ENCODE measurements around the gene FADS6. TPM values are rescaled to one million over a fixed set of nuclear protein-coding genes. Genes with fewer than 3 reads are reported as not detected.

FADS6 gene
- total and polyA plus RNA-seq, 10 of the 15 experiments (the other 5 are each of a cell fraction or from before 2014, with no cell fraction given), result not detected

DNA sequence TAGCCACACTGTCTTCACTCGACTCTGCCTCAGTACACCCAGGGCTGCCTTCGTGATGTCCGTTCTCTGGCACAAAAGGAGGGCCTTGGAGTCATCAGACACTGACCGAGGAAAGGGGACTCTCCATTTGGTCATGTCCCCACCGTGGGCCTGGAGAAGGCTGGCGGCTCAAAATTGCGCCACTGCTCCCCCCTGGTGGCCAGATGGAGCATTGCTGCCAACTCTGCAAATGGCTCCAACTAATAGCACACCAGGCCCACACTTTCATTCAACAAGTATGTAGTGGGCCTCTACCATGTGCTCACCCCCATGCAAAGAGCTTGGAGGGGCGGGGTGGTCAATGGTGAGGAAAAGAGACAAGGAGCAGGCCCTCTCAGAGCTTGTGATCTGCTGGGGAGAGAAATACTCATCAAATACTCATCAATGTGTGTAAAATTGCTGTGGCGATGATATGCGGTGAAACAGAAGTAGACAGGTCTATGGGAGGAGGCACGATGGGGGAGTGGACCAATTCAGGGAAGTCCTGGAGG, 28.5 kb downstream of the FADS6 start:
- Histone ChIP-seq H3K36me3 (ENCODE audit: control insufficient read depth in 2 of 2, insufficient read depth in 2 of 2, low read length in 1 of 2) (no peaks in the 10 kb centered on the region; a peak in 3 of 4 replicates), H3K9me3 (replicated peaks; ENCODE audit: control insufficient read depth, insufficient read depth, low read length) (no peaks in the 10 kb centered on the region), H3K4me2 (ENCODE audit: control insufficient read depth, insufficient read depth) (no peak overlapping the region), H3K4me3 (no peak overlapping the region), H3K27me3 (replicated peaks in 1 of 2; ENCODE audit: control insufficient read depth in 2 of 2, insufficient read depth in 2 of 2, low read length in 1 of 2) (peaks cover 5 to 8% of the 10 kb centered on the region in 2 experiments), H2AFZ (ENCODE audit: control insufficient read depth, low read depth, low read length) (no peak overlapping the region), H3K79me2 (ENCODE audit: control insufficient read depth, insufficient read depth, low read length) (no peaks in the 10 kb centered on the region), H3K9ac (ENCODE audit: control insufficient read depth, insufficient read depth, low read length) (no peak overlapping the region), H3K27ac (ENCODE audit: control insufficient read depth, insufficient read depth) (no peak overlapping the region), H4K20me1 (ENCODE audit: control insufficient read depth, insufficient read depth) (no peaks in the 10 kb centered on the region), H3K4me1 (ENCODE audit: control insufficient read depth, insufficient read depth, low read length) (peaks cover 4% of the 10 kb centered on the region; the same call in 1 of the 2 replicates)
- no peak for TF ChIP-seq TAF1 (IDR thresholded peaks at IDR 0.05; ENCODE audit: borderline replicate concordance, low read depth, low read length)
- TF ChIP-seq ZNF207 (IDR thresholded peaks at IDR 0.05; ENCODE audit: borderline replicate concordance), result 0 out of 2 replicates have a peak, but pooled peaks have one; percentile 37
- peak; percentile 35 for TF ChIP-seq RELA (IDR thresholded peaks at IDR 0.05; ENCODE audit: borderline replicate concordance, partially characterized antibody)
- peak; percentile 86 for TF ChIP-seq SMC3 (IDR thresholded peaks at IDR 0.05; ENCODE audit: borderline replicate concordance, low read length)
- TF ChIP-seq RB1 (IDR thresholded peaks at IDR 0.05; ENCODE audit: borderline replicate concordance), result peak; percentile 48; the same call in 1 of the 2 replicates
- TF ChIP-seq, protein P1, sequence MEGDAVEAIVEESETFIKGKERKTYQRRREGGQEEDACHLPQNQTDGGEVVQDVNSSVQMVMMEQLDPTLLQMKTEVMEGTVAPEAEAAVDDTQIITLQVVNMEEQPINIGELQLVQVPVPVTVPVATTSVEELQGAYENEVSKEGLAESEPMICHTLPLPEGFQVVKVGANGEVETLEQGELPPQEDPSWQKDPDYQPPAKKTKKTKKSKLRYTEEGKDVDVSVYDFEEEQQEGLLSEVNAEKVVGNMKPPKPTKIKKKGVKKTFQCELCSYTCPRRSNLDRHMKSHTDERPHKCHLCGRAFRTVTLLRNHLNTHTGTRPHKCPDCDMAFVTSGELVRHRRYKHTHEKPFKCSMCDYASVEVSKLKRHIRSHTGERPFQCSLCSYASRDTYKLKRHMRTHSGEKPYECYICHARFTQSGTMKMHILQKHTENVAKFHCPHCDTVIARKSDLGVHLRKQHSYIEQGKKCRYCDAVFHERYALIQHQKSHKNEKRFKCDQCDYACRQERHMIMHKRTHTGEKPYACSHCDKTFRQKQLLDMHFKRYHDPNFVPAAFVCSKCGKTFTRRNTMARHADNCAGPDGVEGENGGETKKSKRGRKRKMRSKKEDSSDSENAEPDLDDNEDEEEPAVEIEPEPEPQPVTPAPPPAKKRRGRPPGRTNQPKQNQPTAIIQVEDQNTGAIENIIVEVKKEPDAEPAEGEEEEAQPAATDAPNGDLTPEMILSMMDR (IDR thresholded peaks at IDR 0.05 in 2 of 3, conservative IDR thresholded peaks at IDR 0.05 in 1 of 3; ENCODE audit: control insufficient read depth in 2 of 3, extremely low read depth in 1 of 3, insufficient read depth in 1 of 3, low read depth in 3 of 3, low read length in 3 of 3), result peak; percentile 91 to 98 (median 97)
- peak; percentile 79 for TF ChIP-seq YY1 (IDR thresholded peaks at IDR 0.05; ENCODE audit: low read depth, low read length)
- TF ChIP-seq RAD21 (IDR thresholded peaks at IDR 0.05; ENCODE audit: insufficient read depth, low read depth, low read length), result peak; percentile 71
- TF ChIP-seq FOXK2 (IDR thresholded peaks at IDR 0.05), result no peak
- TF ChIP-seq HDGF (IDR thresholded peaks at IDR 0.05), result 0 out of 2 replicates have a peak, but pooled peaks have one; percentile 54
- peak; percentile 76 for FAIRE-seq
- ATAC-seq, result peak; percentile 81
- BruUV-seq (replicated peaks), result no TSS peak
- RAD21 ChIA-PET (ENCODE audit: unreplicated experiment), result interaction anchor here (1.1 to 4.9 kb wide), 8 partner anchors 9 to 208 kb away, joined by 3 to 21 read pairs (median 10); no protein-coding TSS in a partner anchor
- WGBS (ENCODE audit: insufficient coverage, insufficient replicate concordance, low lambda C conversion rate, missing lambda C conversion rate), result 21% methylated on average over 11 of the region's 11 CpGs
- SMC1A ChIA-PET (ENCODE audit: uncharacterized antibody, unreplicated experiment), result interaction anchor here (0.6 to 1.9 kb wide), 6 partner anchors 8 to 120 kb away, joined by 3 to 13 read pairs (median 4); partner anchors contain the start of gene FDXR
- CTCF ChIA-PET, result interaction anchor here (0.6 to 10.2 kb wide), 22 partner anchors 8 to 299 kb away, joined by 3 to 98 read pairs (median 5); partner anchors contain the start of genes FDXR and RAB37
- POLR2A ChIA-PET, result interaction anchor here (0.6 to 1.6 kb wide), 3 partner anchors 115 to 127 kb away, joined by 3 to 4 read pairs (median 3); no protein-coding TSS in a partner anchor
- DNase-seq (ENCODE audit: low read depth, low spot score), result no peak
- intact Hi-C loops (cut with micrococcal nuclease; ENCODE audit: unreplicated experiment), result loop anchor here (1.0 to 2.0 kb wide), 2 partner anchors 74 to 208 kb away; no protein-coding TSS in a partner anchor
- in situ Hi-C loops (cut with MboI), result loop anchor here (5.0 kb wide), 1 partner anchor 123 kb away; no protein-coding TSS in a partner anchor

Data from GM12878 (cell line).